ENCODE data around the gene SLC39A6. TPM values are rescaled to one million over a fixed set of nuclear protein-coding genes. Genes with fewer than 3 reads are reported as not detected.

The SLC39A6 gene
- total and polyA plus RNA-seq, 8 donors: 33.8 to 62.9 (median 52.2) TPM

GRCh38 chr18:36130883-36131653 lies 1.9 kb upstream of the SLC39A6 start:
- peak overlapping the region; percentile 69 to 86 for H3K4me3 ChIP-seq
- peaks cover 0 to 5% of the 10 kb centered on the region in 2 donors for H3K36me3 ChIP-seq
- intact Hi-C loops (cut with DNase I): no loop called here
- no peak for TF ChIP-seq CTCF (IDR thresholded peaks at IDR 0.05)
- H3K27me3 ChIP-seq: no peaks in the 10 kb centered on the region
- no peak overlapping the region for H3K27ac ChIP-seq
- DNase-seq: peak in 1 of 4 donors; percentile 74
- no peak for ATAC-seq
- H3K4me1 ChIP-seq: peaks cover 12 to 39% of the 10 kb centered on the region in 2 donors
- no peaks in the 10 kb centered on the region for H3K9me3 ChIP-seq

- Histone ChIP-seq H3K27ac (peak overlapping the region; percentile 99), H3K36me3 (peaks cover 0 to 5% of the 10 kb centered on the region in 2 donors), H3K4me3 (peak overlapping the region; percentile 69 to 86), H3K9me3 (no peaks in the 10 kb centered on the region), H3K27me3 (no peaks in the 10 kb centered on the region), H3K4me1 (peaks cover 12 to 39% of the 10 kb centered on the region in 2 donors)
- ATAC-seq: peak; percentile 9
- TF ChIP-seq CTCF (IDR thresholded peaks at IDR 0.05): no peak
- no peak for DNase-seq
- intact Hi-C loops (cut with DNase I): no loop called here
These were observed 1.1 kb upstream of the SLC39A6 start for GRCh38 chr18:36130039-36130831.

- intact Hi-C loops (cut with DNase I): no loop called here
- H3K4me3 ChIP-seq: peak overlapping the region; percentile 69 to 86
- no peaks in the 10 kb centered on the region for H3K9me3 ChIP-seq
- H3K27ac ChIP-seq: peak overlapping the region; percentile 99
- no peak for TF ChIP-seq CTCF (IDR thresholded peaks at IDR 0.05)
- peaks cover 0 to 9% of the 10 kb centered on the region in 2 donors for H3K36me3 ChIP-seq
- DNase-seq (no peak), ATAC-seq (peak; percentile 17)
- H3K4me1 ChIP-seq: peaks cover 12 to 36% of the 10 kb centered on the region in 2 donors
- no peaks in the 10 kb centered on the region for H3K27me3 ChIP-seq
These were observed 237 bp downstream of the SLC39A6 start for GRCh38 chr18:36128907-36129299.

- H3K9me3 ChIP-seq: no peaks in the 10 kb centered on the region
- H3K27ac ChIP-seq: peak overlapping the region in 1 of 2 donors; percentile 99
- peak in 1 of 4 donors; percentile 19 for DNase-seq
- peak; percentile 14 for ATAC-seq
- H3K4me1 ChIP-seq: peaks cover 12 to 36% of the 10 kb centered on the region in 2 donors
- TF ChIP-seq CTCF (IDR thresholded peaks at IDR 0.05): no peak
- H3K27me3 ChIP-seq: no peaks in the 10 kb centered on the region
- H3K4me3 ChIP-seq: peak overlapping the region; percentile 69 to 86
- peaks cover 0 to 11% of the 10 kb centered on the region in 2 donors for H3K36me3 ChIP-seq
- intact Hi-C loops (cut with DNase I): no loop called here
These were observed 640 bp downstream of the SLC39A6 start for GRCh38 chr18:36128530-36128870.
